Subcutaneous abdominal adipose tissue (tissue), 5 donors: ENCODE measurements around the gene NOS1.
"Not testable (repeated sequence)": the region's sequence is repeated elsewhere in the genome, so short reads cannot be mapped to it uniquely, and the experiment has no call there.

Source experiments
- H3K27ac ChIP-seq: one replicate; pipeline ENCODE4 v1.7.0; 2013; ENCODE audit warnings: low read depth, mild to moderate bottlenecking, inconsistent platforms, low read length, moderate library complexity
- H3K27me3 ChIP-seq, 5 donors: one replicate each; pipeline ENCODE4 v1.7.0; 2013; ENCODE audit warnings: low read length in 5 of 5, inconsistent platforms in 1 of 5; ENCODE audit not compliant: control insufficient read depth in 5 of 5, insufficient read depth in 4 of 5
- H3K36me3 ChIP-seq, 5 donors: one replicate each; pipeline ENCODE4 v1.7.0; 2013; ENCODE audit warnings: low read length in 5 of 5; ENCODE audit not compliant: control insufficient read depth in 5 of 5, insufficient read depth in 5 of 5
- H3K4me1 ChIP-seq, 5 donors: one replicate each; pipeline ENCODE4 v1.7.0; 2013; ENCODE audit warnings: low read length in 5 of 5, mild to moderate bottlenecking in 3 of 5, moderate library complexity in 1 of 5; ENCODE audit not compliant: control insufficient read depth in 5 of 5, insufficient read depth in 5 of 5
- H3K4me3 ChIP-seq, 5 donors: one replicate each; pipeline ENCODE4 v1.7.0; 2013; ENCODE audit warnings: low read length in 5 of 5, low read depth in 1 of 5
- H3K9ac ChIP-seq, 5 donors: one replicate each; pipeline ENCODE4 v1.7.0; 2013; ENCODE audit warnings: low read length in 5 of 5, mild to moderate bottlenecking in 4 of 5, moderate library complexity in 3 of 5
- H3K9me3 ChIP-seq, 5 donors: one replicate each; pipeline ENCODE4 v1.7.0; 2013; ENCODE audit warnings: low read length in 5 of 5; ENCODE audit not compliant: control insufficient read depth in 5 of 5
- donor health status: healthy.
- donor health status: healthy.
- donor health status: healthy.
- donor health status: healthy.
- donor health status: healthy.

NOS1 gene

DNA sequence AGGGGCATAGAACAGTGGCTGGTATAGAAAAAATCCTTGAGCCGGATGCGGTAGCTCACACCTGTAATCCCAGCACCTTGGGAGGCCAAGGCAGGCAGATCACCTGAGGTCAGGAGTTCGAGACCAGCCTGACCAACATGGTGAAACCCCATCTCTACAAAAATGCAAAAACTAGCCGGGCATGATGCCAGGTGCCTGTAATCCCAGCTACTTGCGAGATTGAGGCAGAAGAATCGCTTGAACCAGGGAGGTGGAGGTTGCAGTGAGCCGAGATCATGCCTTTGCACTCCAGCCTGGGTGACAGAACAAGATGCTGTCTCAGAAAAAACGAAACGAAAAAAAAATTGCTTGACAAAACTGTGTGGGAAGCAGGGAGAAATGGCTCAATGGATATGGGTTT lies 168.8 kb downstream of the NOS1 start:
- not testable (repeated sequence) for H3K9ac ChIP-seq, H3K27me3 ChIP-seq, H3K27ac ChIP-seq, H3K36me3 ChIP-seq, H3K4me3 ChIP-seq, H3K9me3 ChIP-seq
- H3K4me1 ChIP-seq = peaks cover 5 to 20% (median 16%) of the 10 kb centered on the region in 5 donors

DNA sequence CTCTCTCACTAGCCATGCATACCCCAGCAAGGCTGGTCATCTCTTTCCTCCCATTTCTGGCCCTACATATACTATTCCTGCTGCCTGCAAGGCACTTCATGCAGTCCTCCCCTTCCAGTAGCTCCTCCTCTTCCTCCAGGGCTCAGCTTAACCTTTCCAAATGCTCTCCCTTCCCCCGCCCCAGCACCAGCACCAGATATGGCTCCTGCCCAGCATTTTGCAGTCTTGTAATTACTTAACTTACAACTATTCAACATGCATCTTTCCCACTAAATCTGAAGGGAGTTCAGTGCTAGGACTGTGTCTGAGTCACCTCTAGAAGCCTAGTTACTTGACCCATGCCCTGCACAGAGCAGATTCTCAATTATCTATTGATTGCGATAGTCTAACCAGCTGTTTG lies 169.4 kb downstream of the NOS1 start:
- Histone ChIP-seq H3K36me3 (no peaks in the 10 kb centered on the region), H3K9ac (no peak overlapping the region), H3K27ac (no peak overlapping the region), H3K4me1 (peaks cover 5 to 20% (median 16%) of the 10 kb centered on the region in 5 donors), H3K9me3 (peaks cover 0 to 5% (median 0%) of the 10 kb centered on the region in 5 donors), H3K27me3 (no peaks in the 10 kb centered on the region), H3K4me3 (no peak overlapping the region)

DNA sequence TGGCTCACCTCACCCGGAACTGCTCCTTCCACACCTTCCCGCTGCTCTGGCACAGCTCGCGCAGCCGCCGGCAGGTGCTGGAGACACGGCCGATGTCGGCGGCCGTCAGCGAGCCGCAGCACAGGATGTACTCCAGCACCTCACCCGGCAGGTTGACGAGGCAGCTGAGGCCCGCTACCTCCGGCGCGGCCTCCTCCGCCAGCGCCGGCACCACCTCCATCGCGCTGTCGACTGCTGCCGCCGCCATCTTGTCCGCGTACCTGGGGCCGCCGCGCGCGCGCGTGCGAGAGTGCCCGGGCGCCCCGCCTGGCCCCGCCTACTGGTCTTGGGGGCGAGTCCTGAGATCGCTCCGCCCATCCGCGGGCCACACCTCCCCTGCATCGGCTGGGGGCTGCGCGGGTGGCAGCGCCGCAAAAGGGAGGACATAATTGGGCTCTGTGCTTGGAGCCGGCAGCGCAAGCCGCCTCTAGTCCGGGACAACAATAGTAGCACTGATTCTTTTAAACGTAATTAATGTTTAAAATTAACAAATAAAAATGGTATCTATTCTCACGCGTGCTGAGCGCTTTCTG lies 171.1 kb downstream of the NOS1 start, which contains the start of gene FBXO21:
Gene FBXO21, minus strand, starts transcription at position 261 of the 572 bp plus-strand sequence. Its CDS starts 14 bp downstream, at position 247.
- Histone ChIP-seq H3K4me1 (peaks cover 5 to 20% (median 16%) of the 10 kb centered on the region in 5 donors), H3K9ac (peak within 1 kb of the TSS; percentile 28 to 76 (median 63))

DNA sequence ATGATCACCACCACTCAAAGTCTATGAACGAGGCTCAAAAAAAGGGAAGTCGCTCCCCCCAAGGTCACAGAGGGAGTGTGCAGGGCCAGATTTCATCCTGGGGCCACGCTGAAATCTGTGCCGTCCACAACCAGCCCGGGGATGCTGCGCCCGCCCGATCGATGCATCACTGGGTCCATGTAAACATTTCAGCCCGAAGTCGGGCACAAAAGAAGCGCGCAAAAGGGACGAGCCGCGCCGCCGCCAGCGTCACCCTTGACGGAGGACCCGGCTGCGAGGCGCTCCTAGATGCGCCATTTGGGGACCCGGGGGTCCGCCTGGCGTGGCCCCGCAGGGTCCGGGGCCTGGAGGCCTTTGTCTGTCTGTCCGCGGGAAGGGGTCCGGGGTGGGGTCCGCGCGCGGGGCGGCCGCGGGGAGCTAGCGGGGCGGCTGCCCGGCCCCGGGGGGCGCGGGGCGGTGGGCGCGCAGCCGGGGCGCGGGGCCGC lies 171.7 kb downstream of the NOS1 start:
- H3K36me3 ChIP-seq = peaks cover 4 to 13% (median 7%) of the 10 kb centered on the region in 5 donors
- peaks cover 5 to 20% (median 16%) of the 10 kb centered on the region in 5 donors for H3K4me1 ChIP-seq
- peak overlapping the region; percentile 78 to 99 (median 95) for H3K4me3 ChIP-seq
- peaks cover 0 to 5% (median 0%) of the 10 kb centered on the region in 5 donors for H3K9me3 ChIP-seq
- peak overlapping the region; percentile 2 to 76 (median 49) for H3K9ac ChIP-seq
- H3K27me3 ChIP-seq = no peaks in the 10 kb centered on the region
- peak overlapping the region; percentile 37 for H3K27ac ChIP-seq

More for the DNA sequence above, 171.1 kb downstream of the NOS1 start, which contains the start of gene FBXO21:
- H3K36me3 ChIP-seq = peaks cover 2 to 10% (median 4%) of the 10 kb centered on the region in 5 donors
- H3K9me3 ChIP-seq = peaks cover 0 to 5% (median 0%) of the 10 kb centered on the region in 5 donors
- no peaks in the 10 kb centered on the region for H3K27me3 ChIP-seq
- H3K27ac ChIP-seq = peak within 1 kb of the TSS; percentile 37
- peak within 1 kb of the TSS; percentile 80 to 99 (median 95) for H3K4me3 ChIP-seq

DNA sequence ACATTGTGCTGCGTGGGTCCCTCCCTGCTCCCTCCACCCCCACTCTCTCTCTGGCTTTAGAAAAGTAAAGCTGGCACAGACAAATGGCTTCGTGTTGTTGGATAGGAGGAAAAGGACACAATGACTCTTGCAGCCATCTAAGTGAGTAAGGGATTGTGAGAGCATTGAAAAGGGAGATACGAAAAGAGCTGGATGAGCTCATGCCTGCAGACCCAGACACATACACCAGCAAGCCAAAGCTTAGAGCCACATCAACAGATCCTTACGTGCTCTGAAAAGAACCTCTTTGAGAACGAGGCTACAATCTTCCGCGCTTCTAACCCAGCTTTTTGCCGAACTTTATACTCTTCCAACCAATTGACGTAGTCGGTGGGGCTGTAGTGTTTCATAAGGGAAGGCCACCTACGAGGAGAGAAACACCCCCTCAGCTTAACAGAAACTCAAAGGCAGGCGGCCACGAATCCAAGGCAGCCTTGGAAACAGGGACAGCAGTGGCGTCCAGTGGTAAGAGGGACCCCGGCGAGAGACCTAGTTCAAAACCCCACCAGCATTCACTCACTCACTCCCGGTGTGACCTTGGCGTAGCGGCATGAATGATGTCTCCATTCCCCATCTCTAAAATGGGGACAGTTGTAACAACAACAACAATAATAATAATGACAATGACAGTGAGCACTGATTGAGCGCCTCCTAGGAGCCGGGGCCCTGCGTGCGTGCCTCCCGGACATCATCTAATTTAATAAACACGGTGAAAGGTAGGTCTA lies 172.3 kb downstream of the NOS1 start:
- Histone ChIP-seq H3K4me1 (peaks cover 5 to 20% (median 16%) of the 10 kb centered on the region in 5 donors), H3K27me3 (no peaks in the 10 kb centered on the region), H3K27ac (peak overlapping the region; percentile 37), H3K9me3 (peaks cover 0 to 5% (median 0%) of the 10 kb centered on the region in 5 donors), H3K4me3 (peak overlapping the region; percentile 78 to 99 (median 95)), H3K36me3 (peaks cover 8 to 19% (median 14%) of the 10 kb centered on the region in 5 donors), H3K9ac (peak overlapping the region; percentile 26 to 73 (median 49))

DNA sequence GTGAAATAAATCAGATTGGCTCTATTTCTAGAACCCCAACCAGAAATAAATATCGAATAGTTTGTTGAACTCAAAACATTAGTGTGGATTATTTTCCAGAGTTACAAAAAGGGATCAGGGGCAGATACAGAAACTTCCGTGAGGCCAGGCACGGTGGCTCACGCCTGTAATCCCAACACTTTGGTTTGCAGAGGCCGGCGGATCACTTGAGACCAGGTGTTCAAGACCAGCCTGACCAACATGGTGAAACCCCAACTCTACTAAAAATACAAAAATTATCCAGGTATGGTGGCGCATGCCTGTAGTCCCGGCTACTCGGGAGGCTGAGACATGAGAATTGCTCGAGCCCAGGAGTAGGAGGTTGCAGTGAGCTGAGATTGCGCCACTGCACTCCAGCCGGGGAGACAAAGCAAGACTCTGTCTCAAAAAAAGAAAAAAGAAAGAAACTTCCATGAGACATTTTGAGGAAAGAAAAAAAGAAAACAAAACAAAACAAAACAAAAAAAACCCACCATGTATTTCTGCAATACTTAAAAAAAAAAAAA lies 173.2 kb downstream of the NOS1 start:
- no peaks in the 10 kb centered on the region for H3K9me3 ChIP-seq
- peaks cover 5 to 20% (median 16%) of the 10 kb centered on the region in 5 donors for H3K4me1 ChIP-seq
- H3K27me3 ChIP-seq = no peaks in the 10 kb centered on the region
- H3K4me3 ChIP-seq = no peak overlapping the region
- H3K9ac ChIP-seq = no peak overlapping the region
- H3K27ac ChIP-seq = no peak overlapping the region
- peaks cover 11 to 20% (median 17%) of the 10 kb centered on the region in 5 donors for H3K36me3 ChIP-seq

DNA sequence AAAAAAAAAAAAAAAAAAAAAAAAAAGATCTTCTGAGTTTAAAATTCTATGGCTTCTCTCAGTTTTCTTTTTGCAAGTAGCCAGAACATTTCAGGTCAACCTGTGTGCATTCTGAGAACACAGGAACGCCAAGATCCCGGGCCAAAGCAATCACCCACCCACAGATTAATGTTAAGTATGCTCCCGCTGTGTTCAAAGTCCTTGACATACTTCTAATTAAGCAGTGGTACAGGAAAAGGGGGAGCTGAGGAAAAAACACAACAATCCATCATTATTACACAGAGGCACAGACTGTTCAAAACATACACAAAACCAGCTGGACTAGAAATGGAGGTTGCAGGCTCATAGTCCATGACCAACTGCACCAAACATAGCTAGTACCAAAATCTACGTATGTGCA lies 174.0 kb downstream of the NOS1 start:
- no peak overlapping the region for H3K27ac ChIP-seq
- H3K4me1 ChIP-seq = peaks cover 5 to 19% (median 16%) of the 10 kb centered on the region in 5 donors

DNA sequence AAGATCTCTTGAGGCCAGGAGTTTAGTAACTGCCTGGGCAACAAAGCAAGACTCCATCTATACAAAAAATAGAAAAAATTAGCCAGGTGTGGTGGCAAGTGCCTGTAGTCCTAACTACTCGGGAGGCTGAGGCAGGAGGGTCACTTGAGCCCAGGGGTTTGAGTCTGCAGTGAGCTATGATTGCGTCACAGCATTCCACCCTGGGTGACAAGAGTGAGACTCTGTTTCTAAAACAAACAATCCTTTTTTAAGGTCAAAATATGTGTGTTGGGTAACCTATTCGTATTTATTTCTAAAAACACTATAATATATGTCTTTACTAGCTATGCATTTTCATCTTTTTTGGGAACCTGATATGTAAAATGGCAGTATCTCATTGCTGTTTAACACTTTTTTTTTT lies 178.6 kb downstream of the NOS1 start:
- Histone ChIP-seq H3K4me1 (no peaks in the 10 kb centered on the region), H3K9me3 (peaks cover 0 to 4% (median 0%) of the 10 kb centered on the region in 5 donors), H3K36me3 (peaks cover 19 to 44% (median 27%) of the 10 kb centered on the region in 5 donors), H3K27ac (no peak overlapping the region), H3K4me3 (no peak overlapping the region), H3K27me3 (no peaks in the 10 kb centered on the region), H3K9ac (no peak overlapping the region)

More for the DNA sequence above, 174.0 kb downstream of the NOS1 start:
- no peaks in the 10 kb centered on the region for H3K27me3 ChIP-seq
- no peak overlapping the region for H3K4me3 ChIP-seq
- H3K9ac ChIP-seq = no peak overlapping the region
- no peaks in the 10 kb centered on the region for H3K9me3 ChIP-seq
- peaks cover 14 to 20% (median 17%) of the 10 kb centered on the region in 5 donors for H3K36me3 ChIP-seq

DNA sequence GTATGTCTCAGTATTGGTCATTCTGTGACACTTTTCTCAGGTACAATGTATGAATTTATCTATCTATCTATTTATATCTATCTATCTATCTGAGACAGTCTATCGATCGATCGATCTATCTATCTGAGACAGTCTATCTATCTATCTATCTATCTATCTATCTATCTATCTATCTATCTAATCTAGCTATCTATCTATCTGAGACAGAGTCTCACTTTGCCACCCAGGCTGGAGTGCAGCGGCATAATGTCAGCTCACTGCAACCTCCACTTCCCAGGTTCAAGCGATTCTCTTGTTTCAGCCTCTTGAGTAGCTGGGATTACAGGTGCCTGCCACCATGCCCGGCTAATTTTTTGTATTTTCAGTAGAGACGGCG lies 180.0 kb downstream of the NOS1 start:
- not testable (repeated sequence) for H3K27ac ChIP-seq, H3K4me1 ChIP-seq, H3K4me3 ChIP-seq, H3K9ac ChIP-seq, H3K9me3 ChIP-seq, H3K27me3 ChIP-seq
- H3K36me3 ChIP-seq = peaks cover 25 to 49% (median 32%) of the 10 kb centered on the region in 5 donors
